HG03439 (cell line): ENCODE measurements around the gene HERPUD1.
A peak's percentile ranks its signal among the peaks of the same experiment; 100 is the strongest.
"Not testable (repeated sequence)": the region's sequence is repeated elsewhere in the genome, so short reads cannot be mapped to it uniquely, and the experiment has no call there.

Experiments used
- ATAC-seq: cut with Tn5 transposase; IDR thresholded peaks from one replicate; pipeline ENCODE4 v1.9.1; 2021; ENCODE audit warnings: mild to moderate bottlenecking, moderate library complexity; ENCODE audit not compliant: unreplicated experiment

Gene HERPUD1

DNA sequence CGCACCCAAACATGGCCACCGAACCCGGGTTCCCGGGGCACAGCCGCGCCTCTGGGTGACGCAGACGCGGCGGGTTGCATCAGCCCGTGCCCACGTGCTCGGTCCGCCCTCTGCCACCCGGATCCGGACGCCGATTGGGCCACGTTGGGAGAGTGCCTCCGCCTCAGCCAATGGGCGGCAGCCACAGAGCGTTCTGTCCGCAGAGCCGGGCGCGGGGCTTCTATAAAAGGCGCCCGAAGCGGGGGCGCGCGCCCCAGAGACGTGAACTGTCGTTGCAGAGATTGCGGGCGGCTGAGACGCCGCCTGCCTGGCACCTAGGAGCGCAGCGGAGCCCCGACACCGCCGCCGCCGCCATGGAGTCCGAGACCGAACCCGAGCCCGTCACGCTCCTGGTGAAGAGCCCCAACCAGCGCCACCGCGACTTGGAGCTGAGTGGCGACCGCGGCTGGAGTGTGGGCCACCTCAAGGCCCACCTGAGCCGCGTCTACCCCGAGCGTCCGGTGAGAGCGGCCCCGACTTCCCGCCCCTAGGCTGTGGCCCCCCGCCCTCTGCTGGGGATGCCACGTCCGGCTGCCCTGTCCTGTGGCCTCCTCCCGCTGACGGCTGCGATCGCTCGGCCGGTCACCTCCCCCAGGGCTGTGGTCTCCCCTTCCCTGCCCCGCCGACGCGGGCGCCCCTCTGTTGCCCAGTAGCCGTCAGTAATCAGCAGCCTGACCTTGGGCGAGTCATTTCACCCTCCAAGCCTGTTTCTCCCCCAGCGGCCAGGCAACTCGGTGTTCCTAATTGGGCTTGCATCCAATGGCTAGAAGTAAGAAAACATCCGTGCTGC, at the start of gene HERPUD1:
TSS of gene HERPUD1 (plus strand) at position 251 of the 829 bp plus-strand sequence. CDS start at position 354, 103 bp downstream.
- peak; percentile 79 for ATAC-seq

GRCh38 chr16:56883586-56883985, 48.4 kb upstream of the HERPUD1 start:
- ATAC-seq, result no peak

DNA sequence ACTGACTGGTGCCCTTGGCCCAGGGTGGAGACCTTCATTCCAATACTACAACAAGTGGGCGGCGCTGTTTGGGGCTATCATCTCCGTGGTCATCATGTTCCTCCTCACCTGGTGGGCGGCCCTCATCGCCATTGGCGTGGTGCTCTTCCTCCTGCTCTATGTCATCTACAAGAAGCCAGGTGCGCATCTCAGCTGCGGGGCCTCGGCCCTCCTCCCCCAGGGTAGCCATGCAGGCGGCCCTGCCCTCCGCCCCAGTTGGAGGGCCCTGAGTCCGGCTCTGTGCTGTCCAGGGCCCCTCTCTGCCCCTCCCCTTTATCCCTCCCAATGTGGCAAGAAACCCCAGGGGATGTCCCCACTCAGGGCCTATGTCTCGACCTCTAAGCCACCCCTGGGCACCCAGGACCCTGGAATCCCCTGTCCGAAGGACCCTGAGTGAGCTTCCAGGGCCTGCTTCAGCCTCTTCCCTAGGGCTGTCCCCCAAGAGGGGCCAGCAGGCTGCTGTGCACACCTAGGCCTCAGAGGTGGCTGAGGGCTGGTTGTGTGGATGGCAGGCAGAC, 47.8 kb upstream of the HERPUD1 start:
- no peak for ATAC-seq

GRCh38 chr16:56884929-56885328, 47.0 kb upstream of the HERPUD1 start:
- not testable (repeated sequence) for ATAC-seq

DNA sequence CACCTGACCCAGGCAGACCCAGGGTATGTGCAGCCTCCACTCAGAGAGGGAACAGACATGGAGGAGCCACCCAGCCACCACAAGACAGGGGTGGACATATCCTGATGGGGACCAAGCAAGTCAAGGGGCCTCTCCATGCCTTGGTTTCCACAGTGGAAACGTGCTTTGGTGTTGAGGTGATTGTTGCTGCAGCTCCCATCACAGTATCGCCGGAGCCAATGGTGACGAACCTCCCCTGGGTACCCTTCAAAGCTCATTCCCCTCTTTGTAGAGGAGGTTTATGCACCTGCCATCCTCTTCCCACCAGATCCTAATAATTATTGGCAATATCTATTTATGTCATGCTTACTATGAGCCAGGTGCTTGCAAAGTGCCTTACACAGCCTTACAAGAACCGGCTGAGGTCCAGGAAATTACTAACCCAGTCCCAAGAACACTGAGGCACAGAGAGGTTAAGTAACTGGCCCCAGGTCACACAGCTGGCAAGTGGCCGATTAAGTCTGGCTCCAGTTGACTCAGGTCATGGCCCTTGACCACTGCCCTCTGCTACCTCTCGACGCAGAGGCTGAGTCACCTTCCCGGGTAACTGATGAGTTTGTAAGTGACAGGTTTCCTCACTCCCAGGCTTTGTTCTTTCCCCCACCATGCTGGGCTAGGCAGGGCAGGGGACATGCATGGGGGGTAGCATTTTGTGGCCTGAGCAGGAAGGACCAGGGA, 46.3 kb upstream of the HERPUD1 start:
- no peak for ATAC-seq

GRCh38 chr16:56886296-56886695, 45.6 kb upstream of the HERPUD1 start:
- ATAC-seq, result no peak

- ATAC-seq, result no peak
Measured at GRCh38 chr16:56886826-56887225, 45.1 kb upstream of the HERPUD1 start.

- ATAC-seq, result no peak
Measured at GRCh38 chr16:56888806-56889205, 43.1 kb upstream of the HERPUD1 start.

DNA sequence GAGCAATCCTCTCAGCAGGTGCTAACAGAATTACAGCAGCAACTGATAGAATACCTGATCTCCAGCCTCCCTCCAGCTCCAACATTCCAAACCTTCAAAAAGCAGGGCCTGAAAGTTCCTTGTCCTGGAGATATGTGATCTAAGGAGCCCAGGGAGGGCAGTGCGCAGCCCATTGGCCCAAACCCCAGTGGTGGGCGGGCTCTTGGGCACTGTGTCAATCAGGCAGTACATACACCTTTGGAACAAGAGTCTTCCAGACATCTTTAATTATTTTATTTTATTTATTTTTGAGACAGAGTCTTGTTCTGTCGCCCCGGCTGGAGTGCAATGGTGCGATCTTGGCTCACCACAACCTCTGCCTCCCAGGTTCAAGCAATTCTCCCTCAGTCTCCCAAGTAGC, 42.7 kb upstream of the HERPUD1 start:
- ATAC-seq, result no peak

- ATAC-seq, result no peak
Measured at GRCh38 chr16:56891685-56892084, 40.3 kb upstream of the HERPUD1 start.

- ATAC-seq, result no peak
Measured at GRCh38 chr16:56892705-56893104, 39.2 kb upstream of the HERPUD1 start.

DNA sequence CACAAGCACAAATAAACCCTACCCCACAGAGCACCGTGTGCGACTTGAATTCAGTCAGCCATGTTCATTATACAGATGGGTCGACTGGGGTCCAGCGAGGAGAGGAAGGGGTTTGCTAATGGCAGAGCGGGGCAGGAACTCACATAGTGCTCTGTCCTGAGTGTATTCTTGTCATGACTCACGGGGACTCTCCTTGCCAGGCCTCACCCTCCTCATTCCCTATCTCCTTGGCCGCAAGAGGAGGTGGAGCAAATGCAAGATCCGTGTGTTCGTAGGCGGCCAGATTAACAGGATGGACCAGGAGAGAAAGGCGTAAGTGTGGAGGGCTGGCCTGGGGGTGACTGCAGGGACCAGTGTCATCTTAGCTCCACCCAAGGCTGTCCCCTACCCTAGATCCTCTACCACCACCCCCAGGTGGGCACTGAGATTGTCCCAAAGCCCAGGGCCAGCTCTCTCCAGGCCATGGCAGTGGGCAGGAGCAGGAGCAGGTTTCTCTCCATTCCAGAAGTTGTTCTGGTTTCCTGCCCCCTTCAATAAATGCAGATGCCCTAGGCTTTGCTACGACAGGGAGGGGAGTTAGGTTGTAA, 37.5 kb upstream of the HERPUD1 start:
- no peak for ATAC-seq

DNA sequence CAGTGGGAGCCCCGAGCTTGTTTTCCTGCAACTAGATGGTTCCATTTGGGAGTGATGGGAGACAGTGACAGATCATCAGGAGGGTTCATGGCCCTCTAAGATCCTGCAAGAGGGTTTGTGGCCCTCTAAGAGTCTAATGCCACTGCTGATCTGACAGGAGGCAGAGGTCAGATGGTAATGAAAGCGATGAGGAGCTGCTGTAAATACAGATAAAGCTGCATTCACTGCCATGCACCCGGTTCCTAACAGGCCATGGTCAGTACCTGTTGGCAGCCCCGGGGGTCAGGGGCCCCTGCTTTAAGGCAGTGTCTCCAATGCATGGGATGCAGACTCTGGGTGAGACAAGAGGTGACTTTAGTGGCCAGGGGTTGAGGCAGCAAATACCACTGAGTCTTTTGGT, 36.1 kb upstream of the HERPUD1 start:
- ATAC-seq, result no peak

- ATAC-seq, result no peak
Measured at GRCh38 chr16:56896244-56896643, 35.7 kb upstream of the HERPUD1 start.

DNA sequence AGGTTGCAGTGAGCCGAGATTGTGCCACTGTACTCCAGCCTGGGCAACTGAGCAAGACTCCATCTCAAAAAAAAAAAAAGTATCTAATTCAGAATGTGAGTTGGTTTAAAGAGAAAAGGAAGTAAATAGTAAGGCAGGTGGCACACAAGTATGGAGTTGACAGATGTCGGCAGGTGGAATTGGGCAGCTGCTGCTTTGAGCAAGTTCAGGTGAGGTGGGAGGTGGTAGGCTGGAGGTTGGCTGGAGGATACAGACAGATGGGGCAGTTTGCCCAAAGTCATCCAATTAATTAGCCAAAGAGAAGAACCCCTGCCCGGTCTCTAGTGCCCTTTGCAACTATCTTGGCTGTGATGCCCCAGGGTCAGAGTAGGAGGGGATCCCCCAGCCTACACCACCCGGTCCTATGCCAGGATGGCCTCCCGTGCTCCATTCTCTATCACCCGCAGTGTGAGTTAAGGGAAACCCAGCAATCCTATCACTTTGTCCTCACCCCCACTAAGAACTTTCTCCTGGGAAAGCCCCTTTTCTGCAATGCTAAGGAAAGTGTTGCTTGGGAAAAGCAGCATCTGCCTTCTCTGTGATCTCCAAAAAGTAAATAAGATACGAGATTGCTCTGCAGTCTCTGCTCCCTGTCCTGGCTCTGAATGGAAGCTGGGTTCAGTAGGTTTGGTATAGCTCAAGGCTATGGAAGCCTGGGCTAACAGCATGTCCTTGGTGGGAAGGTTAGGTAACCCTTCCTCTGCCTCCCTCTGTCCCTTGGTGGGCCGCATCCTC, 34.7 kb upstream of the HERPUD1 start:
- no peak for ATAC-seq

GRCh38 chr16:56898847-56899246, 33.1 kb upstream of the HERPUD1 start:
- no peak for ATAC-seq

GRCh38 chr16:56903866-56904265, 28.1 kb upstream of the HERPUD1 start:
- ATAC-seq, result no peak

DNA sequence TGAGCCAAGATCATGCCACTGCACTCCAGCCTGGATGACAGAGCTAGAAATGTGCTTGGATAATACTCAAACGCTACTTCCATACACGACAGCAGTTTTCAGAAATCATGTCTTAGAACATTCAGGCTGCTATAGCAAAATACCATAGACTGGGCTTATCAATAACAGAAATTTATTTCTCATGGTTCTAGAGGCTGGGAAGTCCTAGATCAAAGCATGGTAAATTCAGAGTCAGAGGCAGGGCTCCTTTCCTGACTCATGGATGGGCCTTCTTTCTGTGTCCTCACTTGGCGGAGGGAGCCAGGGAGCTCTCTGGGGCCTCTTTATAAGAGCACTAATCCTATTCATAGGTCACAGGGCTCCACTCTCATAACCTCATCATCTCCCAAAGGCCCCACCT, 24.5 kb upstream of the HERPUD1 start:
- no peak for ATAC-seq

- ATAC-seq, result no peak
Measured at GRCh38 chr16:56909527-56909979, 22.4 kb upstream of the HERPUD1 start.

- ATAC-seq, result no peak
Measured at GRCh38 chr16:56910112-56910511, 21.8 kb upstream of the HERPUD1 start.
